Stimulated activated CD4-positive, alpha-beta T cell treated with anti-CD3 and anti-CD28 coated beads, TNF-alpha, amount 100 ng/mL, for 48 hours (primary cell): ENCODE data around the gene SLC6A6.

Experiments used
- DNase-seq, 3 donors: peaks; one replicate each; pipeline ENCODE4 v3.0.0-alpha.2; 2020; ENCODE audit warnings: low read depth in 3 of 3

SLC6A6 gene

GRCh38 chr3:14402304-14402811 is at the start of gene SLC6A6:
TSS of gene SLC6A6 (plus strand) at chr3:14402606. CDS start at chr3:14443635, 41,029 bp downstream.
- DNase-seq = peak; percentile 88 to 93 (median 89)

DNA sequence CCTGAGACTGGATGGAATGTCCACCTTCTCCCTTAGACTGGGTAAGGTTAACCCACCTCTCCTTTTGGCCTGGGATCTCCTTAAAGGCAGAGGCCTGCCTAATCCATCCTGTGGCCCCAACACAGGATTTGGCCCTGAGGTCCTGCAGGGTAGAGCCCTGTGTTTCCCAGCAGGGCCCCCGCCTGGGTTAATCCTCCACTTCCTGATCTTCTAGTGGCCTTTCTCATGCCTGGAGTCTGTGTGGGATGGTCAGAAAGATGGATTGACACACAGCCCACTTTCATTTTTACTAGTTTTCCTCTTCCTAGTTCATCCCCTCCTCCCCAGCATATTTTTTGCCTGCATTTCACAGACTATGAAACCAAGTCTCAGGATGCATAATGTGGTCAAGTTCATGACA is 48.9 kb upstream of the SLC6A6 start:
- no peak for DNase-seq

DNA sequence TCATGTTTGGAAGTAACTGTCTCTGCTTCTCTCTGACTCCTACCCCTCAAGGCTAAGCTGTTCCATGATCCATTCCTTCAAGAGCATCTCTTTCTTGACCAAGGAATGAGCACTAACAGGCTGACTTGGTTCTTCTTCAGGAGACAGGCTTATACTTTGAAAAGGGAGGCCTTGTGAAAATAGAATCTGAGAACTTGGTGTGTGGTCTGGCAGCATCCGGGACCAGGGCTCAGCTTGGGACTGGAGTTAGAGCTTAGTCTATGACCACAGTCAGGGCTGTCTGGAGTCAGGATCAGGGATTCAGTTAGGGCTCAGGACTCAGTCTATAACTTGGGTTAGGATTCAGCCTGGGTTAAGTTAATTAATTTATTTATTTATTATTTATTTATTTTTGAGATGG is 44.9 kb upstream of the SLC6A6 start:
- DNase-seq = no peak

DNA sequence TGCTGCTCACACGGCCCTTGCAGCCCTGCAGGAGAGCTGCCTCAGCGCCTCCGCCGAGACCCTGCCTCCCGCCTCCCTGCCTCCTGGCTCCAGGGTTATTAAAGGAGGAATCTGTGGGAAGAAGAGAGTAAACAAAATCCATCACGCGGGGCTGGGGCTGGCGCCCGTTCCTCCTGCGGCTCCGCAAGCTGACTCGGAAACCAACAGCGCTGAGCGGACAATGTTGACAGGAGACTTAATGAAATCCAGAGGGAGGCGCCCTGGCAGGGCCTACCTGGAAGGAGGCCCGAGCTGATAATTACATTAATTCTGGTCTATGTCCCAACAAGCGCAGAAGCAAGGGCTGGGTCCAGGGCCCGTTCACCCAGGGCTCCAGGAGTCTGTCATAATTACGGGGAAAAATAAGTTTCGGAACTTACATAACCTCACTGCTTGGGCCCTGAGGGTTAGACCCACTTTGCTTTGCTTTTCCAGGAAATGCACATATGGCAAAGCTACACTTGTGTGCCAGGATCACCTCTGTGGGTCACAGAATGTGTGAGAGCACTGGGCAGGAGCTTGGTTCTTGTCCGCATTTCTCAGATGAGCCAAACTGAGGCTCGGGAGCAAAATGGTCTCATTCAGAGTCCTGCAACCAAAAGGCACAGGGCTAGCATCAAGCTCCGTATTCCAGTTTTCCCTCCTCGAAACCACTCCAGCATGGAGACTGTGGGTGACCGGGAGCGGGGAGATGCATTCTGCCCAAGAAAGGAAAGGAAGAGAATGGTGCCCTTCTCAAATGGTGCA is 43.8 kb upstream of the SLC6A6 start:
- no peak for DNase-seq

DNA sequence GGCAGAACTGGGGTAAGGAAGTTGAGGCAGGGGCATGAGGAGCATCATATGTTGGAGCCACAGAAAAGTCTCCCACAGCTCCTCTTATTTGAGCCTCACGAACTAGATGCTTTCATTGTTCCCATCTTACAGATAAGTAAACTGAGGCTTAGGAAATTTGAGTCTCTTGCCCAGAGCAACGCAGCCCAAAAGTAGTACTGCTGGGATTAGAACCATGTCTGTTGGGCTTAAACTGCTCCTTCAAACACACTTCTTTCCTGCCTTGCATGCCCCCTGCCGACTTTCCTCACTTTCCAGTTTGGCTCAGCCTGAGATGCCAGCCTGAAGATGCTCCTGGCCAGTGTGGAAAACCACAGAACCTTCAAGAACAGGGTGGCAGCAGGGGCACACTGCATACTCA is 43.1 kb upstream of the SLC6A6 start:
- DNase-seq = no peak

- DNase-seq = no peak
These were observed 42.1 kb upstream of the SLC6A6 start for GRCh38 chr3:14360123-14360881.

DNA sequence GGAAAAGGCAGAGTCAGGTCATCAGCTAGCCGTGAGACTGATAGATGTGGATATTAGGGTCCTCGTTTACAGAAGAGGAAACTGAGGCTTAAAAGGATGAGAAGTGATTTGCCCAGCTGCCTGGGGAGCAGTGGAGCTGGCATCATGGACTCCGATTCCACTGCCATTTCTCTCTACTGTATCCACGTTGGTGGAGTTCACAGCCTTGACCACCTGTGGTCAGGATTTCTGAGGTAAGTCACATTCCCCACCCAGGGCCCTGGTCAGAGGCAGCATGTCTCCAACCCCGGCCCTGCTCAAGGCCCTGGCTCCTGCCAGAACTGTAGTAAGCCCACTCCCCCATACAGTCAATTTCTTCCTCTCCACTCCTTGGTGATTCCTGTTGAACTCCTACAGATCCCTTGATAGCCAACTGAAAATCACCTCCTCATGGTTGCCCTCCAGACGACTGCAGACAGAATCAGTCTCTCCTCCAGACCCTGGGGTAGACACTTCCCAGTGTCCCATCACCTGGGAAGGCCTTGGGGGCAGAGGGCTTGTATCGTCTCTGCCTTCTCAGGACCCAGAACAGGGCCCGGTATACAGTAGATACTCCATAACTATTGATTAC is 41.2 kb upstream of the SLC6A6 start:
- no peak for DNase-seq

DNA sequence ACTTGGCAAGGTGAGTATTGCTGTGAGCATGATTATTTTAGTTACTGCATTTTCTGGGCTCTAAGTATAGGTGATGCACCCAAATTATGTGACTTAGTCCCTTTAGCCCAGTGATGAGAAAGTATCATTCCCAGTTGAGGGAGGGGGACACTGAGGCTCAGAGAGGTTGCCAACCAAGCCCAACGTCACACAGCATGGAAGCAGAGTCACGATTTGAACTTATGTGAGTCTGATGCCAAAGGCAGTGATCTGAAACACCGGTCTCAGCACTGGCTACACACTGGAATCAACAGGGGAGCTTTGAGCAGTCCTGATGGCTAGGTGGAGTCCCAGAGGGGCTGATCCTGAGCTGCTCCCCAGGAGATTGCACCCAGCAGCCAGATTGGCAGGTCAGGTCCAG is 39.5 kb upstream of the SLC6A6 start:
- no peak for DNase-seq

- DNase-seq = no peak
These were observed 39.0 kb upstream of the SLC6A6 start for GRCh38 chr3:14363379-14363778.

DNA sequence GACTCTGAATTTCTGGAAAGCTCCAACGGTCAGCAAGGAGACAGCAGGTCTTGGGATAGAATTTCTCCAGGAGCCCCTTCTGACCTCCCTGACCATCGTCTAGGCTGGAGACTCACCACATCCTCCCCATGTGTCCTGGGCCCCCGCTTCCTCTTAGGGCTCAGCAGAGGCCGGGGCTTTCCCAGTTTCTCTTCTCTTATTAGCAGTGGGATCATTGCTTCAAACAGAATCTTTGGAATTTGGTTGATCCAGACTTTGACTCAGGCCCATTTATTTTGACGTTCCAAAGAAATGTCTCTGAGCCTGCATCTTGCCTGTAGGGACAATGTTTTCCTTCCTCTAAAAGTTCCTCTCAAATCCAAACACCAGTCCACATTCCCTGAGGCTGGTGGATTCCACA is 38.4 kb upstream of the SLC6A6 start:
- no peak for DNase-seq

DNA sequence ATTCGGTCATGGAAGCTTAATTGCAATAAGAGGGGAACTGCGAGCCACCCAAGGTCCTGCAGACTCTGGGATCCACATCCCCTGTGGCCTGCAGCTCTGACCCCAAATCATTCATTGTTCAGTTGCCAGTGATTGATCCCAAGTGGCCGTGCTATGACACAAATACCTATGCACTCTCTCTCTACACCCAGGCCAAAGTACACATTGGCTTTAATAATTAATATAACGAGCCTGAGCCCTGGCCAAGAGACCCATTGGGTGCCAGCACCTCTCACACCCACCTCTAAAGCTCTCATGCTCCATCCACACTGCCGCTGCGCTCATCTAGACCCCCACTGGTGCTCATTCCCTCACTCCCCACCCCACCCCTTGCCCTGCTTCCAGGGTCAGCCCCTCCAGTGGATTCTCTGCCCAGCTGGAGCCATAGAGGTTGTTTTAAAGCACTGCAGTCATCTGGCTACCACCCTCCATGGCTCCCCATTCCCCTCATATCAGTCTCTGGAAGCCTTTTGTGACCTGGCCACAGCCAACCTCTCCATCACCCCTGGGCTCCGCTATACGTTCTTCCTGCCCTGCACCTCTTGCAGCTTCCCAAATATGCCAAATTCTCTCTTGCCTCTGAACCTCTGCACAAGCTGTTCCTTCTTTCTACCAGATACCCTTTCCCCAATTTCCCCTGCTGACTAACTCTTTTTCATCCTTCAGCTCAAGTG is 37.7 kb upstream of the SLC6A6 start:
- DNase-seq = no peak

GRCh38 chr3:14366248-14366647 is 36.2 kb upstream of the SLC6A6 start:
- no peak for DNase-seq

GRCh38 chr3:14366915-14367823 is 35.2 kb upstream of the SLC6A6 start:
- DNase-seq = no peak

DNA sequence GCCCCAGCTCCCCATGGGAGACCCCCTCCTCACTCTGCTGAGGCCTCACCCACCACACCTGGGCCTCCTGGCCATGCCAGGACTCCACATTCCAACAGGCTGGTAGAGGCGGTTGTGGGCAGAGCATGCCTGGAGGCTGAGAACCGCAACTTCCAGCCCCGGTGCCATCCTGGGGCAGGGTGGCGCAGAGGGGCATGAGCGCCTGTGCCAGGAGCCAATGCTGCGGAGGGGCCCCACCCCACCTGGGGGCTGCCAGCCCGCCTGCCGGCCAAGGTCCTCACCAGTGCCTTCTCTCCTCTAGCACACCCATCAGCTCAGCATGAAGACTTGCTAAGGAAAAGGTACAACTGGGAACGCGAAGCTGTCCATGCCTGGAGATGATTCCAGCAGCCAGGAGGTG is 34.3 kb upstream of the SLC6A6 start:
- no peak for DNase-seq

DNA sequence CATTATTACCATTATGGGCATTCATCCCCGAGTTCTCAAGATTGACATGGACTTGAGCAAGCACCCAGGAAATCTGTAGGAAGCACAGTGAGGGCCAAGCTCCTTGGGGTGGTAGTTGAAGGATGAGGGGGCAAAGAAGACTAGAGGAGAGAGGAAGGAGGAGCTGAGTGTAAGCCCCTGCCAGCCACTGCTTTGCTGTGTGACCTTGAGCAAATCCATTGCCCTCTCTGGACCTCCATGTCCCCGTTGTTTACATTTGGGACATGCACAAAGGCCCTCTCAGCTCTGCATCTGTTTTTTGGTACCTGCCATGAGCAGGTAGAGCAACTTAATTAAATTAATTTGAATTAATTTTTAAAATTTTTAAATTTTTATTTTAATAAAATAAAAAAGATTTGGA is 33.5 kb upstream of the SLC6A6 start:
- no peak for DNase-seq

GRCh38 chr3:14369675-14370669 is 32.4 kb upstream of the SLC6A6 start:
- DNase-seq = no peak

DNA sequence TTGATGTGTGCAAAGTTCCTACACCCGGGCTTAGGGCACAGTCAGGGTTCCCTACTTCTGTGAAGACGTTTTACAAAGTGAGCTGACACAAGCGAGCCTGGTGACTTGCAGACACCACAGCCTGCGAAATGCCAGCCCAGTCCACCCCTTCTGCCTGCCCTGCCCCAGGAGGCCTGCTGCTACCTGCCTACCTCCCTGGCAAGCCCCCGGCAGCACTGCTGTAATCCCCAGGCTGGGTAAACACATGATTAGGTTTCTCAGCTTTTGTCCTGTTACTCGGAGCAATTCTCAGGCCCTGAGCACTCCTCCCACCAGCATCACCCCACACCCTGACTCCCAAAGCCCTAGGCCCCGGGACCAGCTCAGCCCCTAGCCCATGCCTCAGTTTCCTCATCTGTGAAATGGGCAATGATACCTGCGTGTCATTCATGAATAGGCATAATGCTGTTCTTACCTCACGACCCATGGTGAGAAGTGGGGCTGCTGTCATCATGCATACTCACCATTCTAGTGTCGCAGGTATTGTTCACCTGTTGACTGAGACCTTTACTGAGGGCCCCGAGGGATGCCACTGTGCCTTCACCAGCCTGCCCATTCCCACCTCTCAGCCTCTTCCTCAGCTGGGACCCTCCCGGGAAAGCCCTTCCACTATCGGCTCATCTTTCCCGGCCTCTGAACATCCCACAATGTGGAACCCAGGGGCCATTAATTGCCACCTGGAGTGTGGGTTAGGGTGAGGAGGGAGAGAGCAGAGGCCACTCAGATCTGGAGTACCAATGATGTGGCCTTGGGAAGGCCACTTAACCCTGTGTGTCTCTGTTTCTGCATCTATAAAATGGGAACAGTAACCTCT is 31.5 kb upstream of the SLC6A6 start:
- no peak for DNase-seq

DNA sequence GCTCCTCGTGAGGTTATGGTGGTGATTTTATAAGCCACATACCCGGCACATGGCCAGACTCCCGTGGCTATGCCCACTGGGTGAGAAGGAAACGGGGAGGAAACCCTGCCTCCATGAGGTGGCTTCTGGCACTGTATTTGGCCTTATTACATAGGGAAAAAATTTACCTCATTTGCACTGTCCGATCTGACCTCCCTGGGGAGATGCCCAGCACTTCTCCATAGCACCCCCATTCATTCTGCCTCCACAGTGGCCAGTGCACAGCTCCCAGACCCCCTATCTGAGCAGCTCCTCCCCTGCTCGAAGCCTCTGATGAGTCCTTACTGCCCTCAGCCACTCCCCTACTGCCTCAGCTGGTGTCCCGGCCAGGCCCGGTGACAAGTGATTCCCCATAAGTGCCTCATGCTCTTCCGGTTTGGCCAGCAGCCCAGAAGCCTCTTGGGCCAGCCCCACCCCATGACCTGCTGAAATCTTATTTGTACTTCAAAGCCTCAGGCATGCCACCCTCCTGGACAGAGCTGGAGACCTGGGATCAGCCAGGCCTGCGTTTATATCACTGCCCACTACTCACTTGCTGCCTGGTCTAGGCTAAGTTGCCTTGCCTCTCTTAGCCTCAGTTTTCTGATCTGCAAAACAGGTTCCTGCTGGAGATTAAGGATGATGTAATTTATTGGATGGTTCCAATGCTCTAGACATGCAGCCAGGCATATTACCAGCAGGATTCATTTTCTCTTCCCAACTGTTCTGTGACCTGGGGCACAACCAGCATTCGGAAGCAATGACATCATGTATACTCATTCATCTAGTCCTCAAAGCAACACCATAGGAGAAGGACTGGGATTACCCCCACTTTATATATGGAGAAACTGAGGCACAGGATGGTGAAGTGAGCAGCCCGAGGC is 30.6 kb upstream of the SLC6A6 start:
- no peak for DNase-seq
